Femur (tissue), 1 donor: ENCODE data around the gene KEAP1.
A peak's percentile ranks its signal among the peaks of the same experiment; 100 is the strongest.
"Not testable (repeated sequence)": the region's sequence is repeated elsewhere in the genome, so short reads cannot be mapped to it uniquely, and the experiment has no call there.

Source experiments
- DNase-seq: peaks from one replicate; pipeline ENCODE4 v3.0.0-alpha.2; 2017

Gene KEAP1

DNA sequence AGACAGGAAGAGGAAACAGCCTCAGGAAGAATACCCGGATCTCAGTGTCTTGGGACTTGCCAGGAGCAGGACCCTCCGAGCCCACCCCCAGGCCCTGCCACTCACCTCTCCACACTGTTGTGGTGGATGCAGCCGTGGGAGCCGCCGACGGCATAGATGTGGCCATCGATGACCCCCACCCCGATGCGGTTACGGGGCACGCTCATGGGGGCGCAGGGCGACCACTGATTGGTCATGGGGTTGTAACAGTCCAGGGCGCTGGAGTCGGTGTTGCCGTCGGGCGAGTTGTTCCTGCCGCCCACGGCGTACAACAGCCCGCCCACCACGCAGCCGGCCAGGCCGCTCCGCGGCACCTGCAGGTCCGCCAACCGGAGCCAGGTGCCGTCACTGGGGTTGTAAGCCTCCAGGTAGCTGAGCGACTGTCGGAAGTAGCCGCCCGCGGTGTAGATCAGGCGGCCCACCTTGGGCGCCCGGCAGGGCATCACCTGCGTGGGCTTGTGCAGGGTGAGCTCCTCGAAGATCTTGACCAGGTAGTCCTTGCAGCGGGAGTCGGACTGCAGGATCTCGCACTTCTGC is 11.6 kb downstream of the KEAP1 start:
- DNase-seq: no peak

DNA sequence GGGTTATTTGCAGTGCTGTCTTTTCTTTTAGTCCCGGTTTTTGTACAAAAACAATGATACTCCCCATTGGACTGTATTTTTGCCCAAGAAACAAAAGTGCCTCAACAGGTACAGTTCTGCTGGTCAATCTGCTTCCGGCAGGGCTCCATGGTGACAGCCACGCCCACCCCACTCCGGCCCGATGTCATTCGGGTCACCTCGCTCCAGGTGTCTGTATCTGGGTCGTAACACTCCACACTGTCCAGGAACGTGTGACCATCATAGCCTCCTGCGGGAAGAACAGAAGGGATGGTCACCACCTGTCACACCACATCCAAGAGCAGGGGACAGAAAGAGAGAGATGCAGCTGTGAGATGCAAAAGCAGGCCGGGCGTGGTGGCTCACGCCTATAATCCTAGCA is 16.6 kb downstream of the KEAP1 start:
- DNase-seq: no peak

DNA sequence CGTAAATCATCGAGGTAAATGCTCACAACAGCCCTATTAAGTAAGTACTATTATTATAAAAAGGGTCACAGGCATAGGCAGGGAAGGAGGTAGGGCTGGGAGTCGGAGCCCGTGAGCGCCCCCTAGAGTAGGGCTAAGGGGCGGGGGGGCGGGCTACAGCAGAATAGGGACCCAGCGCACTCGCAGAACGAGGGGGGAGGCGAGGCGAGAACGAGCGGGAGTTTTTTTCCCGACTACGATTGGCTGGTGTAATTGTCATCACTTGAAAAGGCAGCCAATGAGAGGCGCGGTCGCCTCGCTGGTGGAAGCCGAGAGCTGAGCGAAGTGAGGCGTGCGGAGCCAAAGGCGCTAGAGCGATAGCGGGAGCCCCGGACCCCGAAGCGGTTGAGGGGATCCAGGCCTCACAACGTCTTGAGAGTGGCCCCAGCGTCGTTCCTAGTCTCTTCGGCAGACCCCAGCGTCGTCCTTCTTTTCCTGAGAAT is 24.2 kb downstream of the KEAP1 start:
- peak; percentile 93 for DNase-seq

DNA sequence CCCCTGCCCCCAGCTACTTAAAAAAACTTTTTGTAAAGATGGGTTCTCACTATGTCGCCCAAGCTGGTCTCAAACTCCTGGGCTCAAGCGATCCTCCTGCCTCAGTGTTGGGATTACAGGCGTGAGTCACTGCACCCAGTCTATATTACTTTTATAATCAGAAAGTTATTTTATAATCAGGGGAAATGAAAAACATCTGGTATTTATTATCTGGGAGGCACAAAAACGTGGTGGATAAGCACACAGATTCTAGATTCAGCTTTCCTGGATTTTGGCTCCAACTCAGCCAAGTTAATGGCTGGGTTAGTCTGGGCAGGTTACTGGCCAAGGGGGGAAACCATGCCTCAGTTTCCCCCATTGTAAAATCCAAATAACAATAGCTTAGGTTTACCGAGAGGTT is 24.7 kb downstream of the KEAP1 start:
- DNase-seq: no peak

DNA sequence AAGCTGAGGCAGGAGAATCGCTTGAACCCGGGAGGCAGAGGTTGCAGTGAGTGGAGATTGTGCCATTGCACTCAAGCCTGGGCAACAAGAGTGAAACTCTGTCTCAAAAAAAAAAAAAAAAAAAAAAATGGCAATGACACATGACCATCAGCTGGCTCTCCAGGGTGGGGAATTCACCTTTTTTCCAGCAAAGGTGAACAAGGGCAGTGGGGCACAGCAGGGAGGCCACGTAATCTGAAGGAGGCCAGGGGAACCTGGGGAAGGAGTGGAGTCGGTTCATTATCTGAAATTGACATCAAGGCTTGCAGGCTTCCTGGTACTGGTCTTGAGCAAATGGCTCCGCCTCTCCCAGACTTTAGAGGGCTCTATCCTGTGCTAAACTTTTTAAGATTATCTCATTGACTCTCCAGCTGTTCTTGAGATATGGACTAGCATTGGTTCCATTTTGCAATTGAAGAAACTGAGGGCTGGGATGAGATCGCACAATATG is 28.1 kb downstream of the KEAP1 start:
- no peak for DNase-seq

DNA sequence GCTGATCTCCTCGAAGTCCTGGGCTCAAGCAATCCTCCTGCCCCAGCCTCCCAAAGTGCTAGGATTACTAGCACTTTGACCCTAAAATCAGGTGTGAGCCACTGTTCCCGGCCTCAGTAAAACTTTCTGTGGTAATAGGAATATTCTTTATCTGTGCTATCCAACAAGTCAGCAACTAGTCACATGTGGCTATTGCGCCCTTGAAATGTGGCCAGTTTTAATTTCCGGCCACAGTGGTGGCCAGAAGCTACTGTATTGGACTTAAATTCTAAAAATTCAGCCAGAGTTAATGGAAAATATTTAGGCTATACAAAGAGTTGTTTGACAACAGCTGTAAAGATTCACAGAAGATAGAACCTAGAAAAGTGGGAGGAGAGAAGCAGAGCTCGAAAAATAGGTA is 30.0 kb downstream of the KEAP1 start:
- no peak for DNase-seq

DNA sequence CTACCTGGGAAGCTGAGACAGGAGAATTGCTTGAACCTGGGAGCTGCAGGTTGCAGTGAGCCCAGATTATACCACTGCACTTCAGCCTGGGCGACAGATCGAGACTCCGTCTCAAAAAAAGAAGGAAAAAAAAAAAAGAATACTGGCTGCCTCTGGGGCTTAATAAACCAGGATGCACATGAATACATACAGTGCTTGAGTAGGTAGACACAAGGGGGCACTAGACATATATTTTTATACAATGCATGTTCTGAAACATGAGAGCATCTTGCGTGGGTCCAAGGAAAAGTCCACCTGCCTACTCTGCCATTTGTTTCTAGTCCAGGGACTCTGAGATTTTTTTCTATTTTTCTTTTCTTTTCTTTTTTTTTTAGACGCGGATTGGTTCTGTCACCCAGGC is 31.2 kb downstream of the KEAP1 start:
- no peak for DNase-seq

DNA sequence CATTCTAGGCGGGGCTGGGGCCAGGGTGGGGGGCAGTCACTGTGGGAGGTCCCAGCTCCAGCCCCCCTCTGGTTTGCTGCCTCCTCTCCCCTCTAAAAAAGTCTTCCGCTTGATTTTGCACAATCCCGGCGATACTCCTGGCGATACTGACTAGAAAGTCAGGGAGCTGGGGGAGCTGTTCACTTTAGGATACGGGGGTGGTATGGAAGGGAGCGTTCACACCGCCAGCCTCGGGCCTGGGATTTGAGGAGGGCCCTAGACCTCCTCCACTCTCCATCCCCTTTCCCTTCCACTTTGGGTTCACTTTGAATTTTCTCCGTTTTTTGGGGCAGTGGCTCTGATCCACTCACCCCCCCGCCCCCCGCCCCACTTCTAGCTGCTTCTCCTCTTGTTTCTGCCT is 35.0 kb downstream of the KEAP1 start:
- DNase-seq: no peak

DNA sequence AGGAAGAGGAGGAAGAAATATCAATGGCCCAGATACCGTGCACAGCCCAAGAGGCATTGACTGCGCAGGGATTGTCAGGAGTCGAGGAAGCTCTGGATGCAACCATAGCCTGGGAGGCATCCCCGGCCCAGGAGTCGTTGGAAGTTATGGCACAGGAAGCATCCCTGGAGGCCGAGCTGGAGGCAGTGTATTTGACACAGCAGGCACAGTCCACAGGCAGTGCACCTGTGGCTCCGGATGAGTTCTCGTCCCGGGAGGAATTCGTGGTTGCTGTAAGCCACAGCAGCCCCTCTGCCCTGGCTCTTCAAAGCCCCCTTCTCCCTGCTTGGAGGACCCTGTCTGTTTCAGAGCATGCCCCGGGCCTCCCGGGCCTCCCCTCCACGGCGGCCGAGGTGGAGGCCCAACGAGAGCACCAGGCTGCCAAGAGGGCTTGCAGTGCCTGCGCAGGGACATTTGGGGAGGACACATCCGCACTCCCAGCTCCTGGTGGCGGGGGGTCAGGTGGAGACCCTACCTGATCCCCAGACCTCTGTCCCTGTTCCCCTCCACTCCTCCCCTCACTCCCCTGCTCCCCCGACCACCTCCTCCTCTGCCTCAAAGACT is 36.0 kb downstream of the KEAP1 start:
- DNase-seq: no peak

DNA sequence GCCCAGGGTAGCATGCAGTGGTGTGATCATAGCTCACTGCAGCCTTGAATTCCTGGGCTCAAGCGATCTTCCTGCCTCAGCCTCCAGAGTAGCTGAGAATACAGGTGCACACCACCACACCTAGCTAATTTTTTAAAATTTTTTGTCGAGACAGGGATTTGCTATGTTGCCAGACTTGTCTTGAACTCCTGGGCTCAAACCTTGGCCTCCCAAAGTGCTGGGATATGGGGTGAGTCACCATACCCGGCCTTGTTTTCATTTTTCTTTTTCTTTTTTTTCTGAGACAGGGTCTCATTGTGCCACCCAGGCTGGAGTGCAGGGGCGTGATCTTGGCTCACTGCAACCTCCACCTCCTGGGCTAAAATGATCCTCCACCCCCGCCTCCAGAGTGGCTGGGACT is 38.7 kb downstream of the KEAP1 start:
- no peak for DNase-seq

DNA sequence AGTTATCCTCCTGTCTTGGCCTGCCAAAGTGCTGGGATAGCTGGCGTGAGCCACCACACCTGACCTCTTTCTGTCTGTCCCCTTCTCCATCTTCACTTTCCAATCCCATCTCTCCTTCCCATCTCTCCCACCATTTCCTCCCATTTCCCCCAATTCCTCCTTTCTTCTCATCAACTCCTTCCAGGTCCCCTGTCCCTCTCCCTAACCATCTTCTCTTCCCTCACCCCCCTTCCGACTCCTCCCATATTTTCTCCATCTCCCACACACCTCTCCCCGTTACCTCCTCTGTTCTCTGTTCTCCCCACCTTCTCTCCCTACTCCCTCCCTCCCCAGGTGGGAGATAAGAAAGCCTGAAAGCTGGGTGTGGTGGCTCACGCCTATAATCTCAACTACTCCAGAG is 40.6 kb downstream of the KEAP1 start:
- no peak for DNase-seq

DNA sequence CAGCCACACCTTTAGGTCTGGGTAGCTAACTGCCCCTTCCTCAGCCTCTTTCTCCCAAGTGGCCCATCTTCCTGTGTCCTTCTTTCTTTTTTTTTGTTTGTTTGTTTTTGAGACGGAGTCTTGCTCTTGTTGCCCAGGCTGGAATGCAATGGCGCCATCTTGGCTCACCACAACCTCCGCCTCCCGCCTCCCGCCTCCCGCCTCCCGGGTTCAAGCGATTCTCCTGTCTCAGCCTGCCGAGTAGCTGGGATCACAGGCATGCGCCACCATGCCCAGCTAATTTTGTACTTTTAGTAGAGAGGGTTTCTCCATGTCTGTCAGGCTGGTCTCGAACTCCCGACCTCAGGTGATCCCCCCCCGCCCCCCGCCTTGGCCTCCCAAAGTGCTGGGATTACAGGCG is 41.1 kb downstream of the KEAP1 start:
- not testable (repeated sequence) for DNase-seq

DNA sequence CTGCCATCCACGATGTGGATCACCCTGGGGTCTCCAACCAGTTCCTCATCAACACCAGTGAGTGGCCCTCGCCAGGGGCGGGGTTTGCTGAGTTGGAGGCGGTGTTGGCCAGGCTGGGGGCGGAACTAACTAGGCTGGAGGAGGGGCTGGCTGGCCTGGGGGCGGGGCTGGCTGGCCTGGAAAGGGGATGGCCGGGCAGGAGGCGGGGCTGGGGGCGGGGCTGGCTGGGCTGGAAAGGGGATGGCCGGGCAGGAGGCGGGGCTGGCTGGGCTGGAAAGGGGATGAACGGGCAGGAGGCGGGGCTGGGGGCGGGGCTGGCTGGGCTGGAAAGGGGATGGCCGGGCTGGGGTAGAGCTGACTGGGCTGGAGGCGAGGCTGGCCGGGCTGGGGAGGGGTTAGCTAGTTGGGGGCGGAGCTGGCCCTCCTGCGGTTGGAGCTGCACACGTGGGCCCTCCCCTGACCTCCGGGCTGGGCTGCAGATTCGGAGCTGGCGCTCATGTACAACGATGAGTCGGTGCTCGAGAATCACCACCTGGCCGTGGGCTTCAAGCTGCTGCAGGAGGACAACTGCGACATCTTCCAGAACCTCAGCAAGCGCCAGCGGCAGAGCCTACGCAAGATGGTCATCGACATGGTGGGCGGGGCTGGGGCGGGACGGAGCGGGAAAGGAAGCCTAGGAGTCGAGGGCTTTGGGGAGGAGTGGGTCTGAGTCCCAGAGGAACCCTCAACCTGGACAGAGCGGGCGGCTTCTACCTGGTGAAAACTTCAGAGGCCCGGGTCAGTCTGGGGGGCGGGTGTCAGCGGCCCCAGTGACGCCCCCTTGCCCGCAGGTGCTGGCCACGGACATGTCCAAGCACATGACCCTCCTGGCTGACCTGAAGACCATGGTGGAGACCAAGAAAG is 41.9 kb downstream of the KEAP1 start:
- peak; percentile 97 for DNase-seq

DNA sequence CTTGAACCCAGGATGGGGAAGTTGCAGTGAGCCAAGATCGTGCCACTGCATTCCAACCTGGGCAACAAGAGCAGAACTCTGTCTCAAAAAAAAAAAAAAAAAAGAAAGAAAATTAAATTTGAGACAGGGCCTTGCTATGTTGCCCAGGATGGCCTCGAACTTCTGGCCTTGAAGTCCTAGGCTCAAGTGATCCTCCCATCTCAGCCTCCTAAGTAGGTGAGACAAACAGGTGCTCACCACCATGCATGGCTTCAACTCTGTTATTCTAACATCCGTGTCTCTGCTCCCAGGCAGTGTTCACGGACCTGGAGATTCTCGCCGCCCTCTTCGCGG is 42.5 kb downstream of the KEAP1 start:
- DNase-seq: no peak

DNA sequence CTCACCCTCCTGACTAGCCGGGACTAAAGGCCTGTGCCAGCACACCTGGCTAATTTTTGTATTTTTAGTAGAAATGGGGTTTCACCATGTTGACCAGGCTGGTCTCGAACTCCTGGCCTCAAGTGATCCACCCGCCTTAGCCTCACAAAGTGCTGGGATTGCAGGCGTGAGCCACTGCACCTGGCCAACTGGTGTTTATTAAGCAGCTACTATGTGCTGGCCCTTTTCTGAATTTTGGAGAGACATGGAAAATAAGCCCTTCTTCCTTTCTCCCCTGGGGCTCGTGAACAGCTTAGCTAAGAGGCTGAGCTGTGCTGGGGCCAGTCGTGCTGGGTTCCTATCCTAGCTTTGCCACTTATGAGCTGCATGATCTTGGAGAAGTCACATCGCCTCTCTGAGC is 44.4 kb downstream of the KEAP1 start:
- DNase-seq: not testable (repeated sequence)

DNA sequence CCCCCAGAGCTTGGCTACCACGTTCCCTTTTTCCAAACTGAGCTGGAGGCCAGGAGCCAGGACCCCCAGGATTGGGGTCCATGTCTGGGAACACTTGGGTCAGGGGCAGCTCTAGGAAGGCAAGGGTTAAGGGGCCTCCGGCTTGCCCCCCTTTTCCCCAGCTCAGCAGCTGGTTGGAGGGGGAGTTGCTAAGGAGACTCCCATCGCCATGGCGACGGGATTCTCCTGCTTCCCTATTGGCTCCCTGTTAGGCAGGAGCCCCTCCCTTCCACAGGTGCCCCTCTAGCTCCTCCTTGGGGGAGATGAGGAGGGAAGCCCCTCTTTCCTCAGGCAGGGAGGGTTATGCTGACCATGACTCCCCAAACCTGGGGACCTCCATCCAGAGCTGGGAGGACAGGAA is 48.9 kb downstream of the KEAP1 start:
- no peak for DNase-seq

DNA sequence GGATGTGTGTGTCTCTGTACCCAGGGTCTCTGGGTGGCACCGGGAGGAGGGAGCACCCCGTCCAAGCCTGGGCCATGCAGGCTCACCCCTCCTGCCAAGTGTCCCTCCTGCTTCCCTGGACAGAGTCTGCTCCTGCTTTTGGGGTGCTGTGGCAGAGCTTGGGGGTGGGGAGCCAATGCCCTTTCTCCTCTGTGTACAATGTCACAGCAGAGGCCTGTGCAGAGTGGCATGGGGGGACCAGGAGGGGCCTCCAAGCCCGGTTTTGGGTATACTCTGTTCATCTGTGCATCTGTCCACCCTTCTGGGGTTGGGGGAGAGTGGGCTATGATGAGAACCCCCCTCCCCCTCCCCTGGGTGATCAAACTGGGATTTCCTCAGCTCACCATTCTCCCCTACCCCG is 49.3 kb downstream of the KEAP1 start:
- no peak for DNase-seq

DNA sequence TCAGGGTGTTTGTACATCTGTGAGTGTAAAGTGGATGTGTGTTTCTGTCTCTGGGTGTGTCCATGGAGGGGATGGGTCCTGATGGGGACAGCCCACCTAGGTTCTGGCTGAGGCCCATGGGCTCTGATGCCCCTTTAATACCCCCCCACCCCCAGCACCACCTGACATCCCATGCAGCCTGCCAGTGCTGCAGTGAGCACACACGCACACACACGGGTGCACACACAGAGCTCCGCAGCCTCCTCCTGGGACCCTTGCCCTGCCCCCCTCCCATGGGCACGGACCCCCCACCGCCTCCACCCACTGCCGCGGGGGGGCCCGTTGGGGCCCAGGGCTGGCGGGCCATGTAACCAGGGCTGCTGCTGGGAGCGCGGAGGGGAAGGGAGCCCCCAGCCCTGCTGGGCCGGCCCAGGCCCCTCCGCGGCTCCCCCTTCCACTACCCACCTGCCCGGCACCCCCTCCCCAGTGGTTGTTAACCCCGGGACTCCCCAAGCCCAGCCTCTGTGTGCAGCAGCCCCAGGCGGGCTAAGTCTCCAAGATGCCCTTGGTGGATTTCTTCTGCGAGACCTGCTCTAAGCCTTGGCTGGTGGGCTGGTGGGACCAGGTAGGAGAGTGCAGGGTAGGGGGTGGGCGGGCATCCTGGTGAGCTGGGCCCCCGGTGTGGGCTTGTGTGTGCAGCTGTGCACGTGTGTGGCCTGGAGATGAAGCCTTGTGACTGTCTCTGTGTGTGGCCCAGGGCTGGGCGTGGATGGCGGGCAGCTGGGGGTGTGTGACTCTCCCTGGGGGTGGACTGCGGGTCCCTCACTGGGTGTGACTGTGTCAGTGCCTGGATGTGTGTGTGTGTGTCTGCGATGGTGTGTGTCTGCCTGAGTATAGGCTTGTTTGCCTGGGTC is 50.2 kb downstream of the KEAP1 start:
- DNase-seq: no peak

DNA sequence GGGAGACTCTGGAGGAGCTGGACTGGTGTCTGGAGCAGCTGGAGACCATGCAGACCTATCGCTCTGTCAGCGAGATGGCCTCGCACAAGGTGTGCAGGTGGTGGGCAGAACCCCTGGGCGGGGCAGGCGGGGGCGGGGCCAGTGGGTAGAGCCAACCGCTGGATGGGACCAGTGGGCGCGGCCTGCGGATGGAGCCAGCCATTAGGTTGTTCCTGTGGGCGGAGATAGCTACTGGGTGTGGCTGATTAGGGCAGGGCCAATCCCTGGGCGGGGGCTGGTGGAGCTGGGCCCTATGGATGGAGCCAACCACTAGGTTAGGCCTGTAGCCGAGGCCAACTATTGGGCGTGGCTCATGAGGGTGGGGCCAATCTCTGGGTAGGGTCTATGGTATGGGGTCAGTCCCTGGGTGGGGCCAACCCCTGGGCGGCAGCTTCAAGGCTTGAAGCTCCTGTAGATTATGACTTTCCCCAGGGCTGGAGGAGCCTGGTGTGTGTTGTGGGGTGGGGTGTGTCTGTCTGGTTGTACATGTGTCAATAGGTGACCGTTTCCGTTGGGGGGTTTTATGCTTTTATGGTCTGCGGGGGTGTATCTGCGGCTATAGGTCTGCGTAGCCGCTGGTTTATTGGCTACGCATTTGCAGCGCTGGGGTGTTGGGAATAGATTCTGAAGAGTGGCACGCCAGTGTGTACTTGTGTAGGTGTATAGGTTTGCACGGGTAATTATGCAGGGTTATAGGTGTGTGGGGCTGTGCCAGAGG is 52.1 kb downstream of the KEAP1 start:
- DNase-seq: no peak

DNA sequence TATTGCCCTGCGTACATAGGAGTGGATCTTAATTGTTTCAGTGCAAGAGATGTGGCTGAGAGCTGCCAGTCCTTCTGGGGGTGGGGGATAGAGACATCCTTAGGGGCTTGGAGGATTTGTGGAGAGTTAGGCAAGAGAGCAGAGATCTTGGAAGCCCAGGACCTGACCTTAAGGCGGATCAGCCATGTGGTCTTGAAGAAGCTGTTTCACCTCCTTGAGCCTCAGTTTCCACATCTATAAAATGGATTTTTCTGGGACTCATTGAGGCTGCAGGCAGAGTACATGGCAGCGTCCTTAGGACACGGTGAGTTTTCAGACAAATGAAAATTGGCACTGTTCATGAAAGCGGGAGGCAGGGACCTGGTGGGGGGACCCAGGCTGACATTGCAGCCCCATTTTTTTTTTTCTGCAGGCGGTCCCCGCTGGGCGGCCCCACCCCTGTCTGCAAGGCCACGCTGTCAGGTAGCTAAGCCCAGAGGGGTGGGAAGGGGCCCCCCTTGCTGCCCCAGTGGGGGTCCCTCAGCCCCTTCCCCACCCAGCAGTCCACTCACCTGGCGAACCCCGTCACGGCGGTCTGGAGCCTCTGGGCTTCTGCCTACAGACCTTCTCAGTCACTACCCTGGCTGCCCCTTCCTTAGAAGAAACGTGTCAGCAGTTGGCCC is 52.8 kb downstream of the KEAP1 start:
- no peak for DNase-seq

DNA sequence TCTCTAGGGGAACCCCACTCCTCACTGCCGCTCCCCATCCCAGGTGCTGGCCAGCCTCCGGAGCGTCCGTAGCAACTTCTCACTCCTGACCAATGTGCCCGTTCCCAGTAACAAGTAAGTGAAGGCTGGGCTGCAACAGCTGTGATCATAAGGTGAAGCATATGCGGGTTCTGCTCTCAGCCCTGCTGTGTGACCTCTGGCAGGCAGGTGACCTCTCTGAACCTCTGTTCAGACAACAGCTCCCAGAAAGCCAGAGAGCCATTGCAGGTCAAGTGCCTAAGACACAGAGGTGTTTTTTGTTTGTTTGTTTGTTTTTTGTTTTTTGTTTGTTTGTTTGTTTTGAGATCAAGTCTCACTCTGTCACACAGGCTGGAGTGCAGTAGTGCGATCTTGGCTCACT is 54.1 kb downstream of the KEAP1 start:
- DNase-seq: no peak

DNA sequence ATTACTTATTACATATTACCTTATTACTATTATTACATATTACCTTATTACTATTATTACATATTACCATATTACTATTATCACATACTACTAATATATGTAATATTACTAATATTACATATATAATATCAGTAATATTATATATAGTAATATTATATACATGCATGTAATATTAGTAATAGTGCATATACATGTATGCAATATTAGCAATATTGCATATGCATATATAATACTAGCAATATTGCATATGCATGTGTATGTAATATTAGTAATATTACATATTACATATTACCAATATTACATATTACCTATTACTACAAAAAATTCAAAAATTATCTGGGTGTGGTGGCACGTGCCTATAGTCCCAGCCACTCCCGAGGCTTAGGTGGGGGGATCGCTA is 60.5 kb downstream of the KEAP1 start:
- DNase-seq: no peak
